GM13976 (cell line): ENCODE measurements around the gene CYP2B6.

Experiments used
- DNase-seq: peaks from one replicate; pipeline ENCODE4 v3.0.0; 2012; ENCODE audit warnings: low spot score
- in situ Hi-C: fragments of 300-500 bp; cut with MboI; formaldehyde crosslinking; loops from one replicate; pipeline ENCODE4 v1.12.0; 2022; ENCODE audit warnings: low sequenced_read_pairs, mixed read lengths, inconsistent platforms; ENCODE audit not compliant: unreplicated experiment
- TF ChIP-seq, protein P1 (sequence below): IDR thresholded peaks from 2 replicates; pipeline ENCODE4 v1.5.1; 2012; ENCODE audit warnings: borderline replicate concordance, mild to moderate bottlenecking; ENCODE audit not compliant: insufficient read depth; ENCODE audit errors: extremely low read depth, missing control alignments, control extremely low read depth

Gene CYP2B6

DNA sequence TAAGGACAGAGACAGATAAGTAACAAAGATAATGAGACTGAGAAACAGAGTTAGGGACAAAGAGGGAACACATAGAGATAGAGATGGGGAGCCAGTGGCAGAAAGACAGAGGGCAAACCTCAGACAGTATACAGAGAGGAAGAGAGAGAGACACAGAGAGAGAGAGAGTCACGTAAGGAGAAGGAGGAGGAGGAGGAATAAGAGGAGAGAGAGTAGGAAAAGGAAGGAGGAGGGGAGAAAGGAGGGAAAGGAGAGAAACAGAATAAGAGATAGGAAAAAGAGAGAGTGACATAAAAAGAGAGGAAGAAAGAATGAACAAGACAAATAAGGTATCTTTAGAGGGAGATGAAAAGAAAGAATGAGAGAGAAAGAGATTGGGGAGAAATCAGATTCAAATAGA, 23.6 kb downstream of the CYP2B6 start:
- in situ Hi-C loops, result no loop called here
- no peak for DNase-seq
- TF ChIP-seq, protein P1, sequence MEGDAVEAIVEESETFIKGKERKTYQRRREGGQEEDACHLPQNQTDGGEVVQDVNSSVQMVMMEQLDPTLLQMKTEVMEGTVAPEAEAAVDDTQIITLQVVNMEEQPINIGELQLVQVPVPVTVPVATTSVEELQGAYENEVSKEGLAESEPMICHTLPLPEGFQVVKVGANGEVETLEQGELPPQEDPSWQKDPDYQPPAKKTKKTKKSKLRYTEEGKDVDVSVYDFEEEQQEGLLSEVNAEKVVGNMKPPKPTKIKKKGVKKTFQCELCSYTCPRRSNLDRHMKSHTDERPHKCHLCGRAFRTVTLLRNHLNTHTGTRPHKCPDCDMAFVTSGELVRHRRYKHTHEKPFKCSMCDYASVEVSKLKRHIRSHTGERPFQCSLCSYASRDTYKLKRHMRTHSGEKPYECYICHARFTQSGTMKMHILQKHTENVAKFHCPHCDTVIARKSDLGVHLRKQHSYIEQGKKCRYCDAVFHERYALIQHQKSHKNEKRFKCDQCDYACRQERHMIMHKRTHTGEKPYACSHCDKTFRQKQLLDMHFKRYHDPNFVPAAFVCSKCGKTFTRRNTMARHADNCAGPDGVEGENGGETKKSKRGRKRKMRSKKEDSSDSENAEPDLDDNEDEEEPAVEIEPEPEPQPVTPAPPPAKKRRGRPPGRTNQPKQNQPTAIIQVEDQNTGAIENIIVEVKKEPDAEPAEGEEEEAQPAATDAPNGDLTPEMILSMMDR, result no peak

DNA sequence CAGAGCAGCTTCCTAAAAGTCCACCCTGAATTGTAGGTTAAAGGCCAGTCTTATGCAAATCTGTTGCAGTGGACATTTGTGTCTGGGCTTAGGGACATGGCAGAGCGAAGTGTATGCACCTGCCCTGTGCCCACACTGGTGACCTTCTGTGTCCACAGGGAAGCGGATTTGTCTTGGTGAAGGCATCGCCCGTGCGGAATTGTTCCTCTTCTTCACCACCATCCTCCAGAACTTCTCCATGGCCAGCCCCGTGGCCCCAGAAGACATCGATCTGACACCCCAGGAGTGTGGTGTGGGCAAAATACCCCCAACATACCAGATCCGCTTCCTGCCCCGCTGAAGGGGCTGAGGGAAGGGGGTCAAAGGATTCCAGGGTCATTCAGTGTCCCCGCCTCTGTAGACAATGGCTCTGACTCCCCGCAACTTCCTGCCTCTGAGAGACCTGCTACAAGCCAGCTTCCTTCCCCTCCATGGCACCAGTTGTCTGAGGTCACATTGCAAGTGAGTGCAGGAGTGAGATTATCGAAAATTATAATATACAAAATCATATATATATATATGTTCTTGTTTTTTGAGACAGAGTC, 25.5 kb downstream of the CYP2B6 start:
- in situ Hi-C loops, result no loop called here
- no peak for DNase-seq
- TF ChIP-seq, protein P1, result no peak

DNA sequence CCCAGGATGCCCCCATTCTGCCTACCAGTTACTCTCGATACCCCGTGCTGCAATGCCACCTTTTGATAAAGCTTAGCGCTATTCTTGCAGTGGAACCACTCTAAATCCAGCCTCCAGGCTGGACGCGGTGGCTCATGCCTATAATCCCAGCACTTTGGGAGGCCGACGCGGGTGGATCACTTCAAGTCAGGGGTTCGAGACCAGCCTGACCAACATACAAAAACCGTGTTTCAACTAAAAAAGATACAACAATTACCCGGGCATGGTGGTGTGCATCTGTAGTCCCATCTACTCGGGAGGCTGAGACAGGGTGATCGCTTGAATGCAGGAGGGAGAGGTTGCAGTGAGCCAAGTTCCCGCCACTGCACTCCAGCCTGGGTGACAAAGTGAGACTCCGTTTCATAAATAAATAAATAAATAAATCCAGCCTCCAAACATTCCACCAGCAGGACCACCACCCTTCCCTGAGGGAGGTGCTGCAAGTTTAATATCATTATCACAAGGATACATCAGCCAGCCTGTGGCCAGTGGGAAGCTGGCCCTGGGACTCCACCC, 27.7 kb downstream of the CYP2B6 start:
- in situ Hi-C loops, result no loop called here
- TF ChIP-seq, protein P1, result no peak
- no peak for DNase-seq

DNA sequence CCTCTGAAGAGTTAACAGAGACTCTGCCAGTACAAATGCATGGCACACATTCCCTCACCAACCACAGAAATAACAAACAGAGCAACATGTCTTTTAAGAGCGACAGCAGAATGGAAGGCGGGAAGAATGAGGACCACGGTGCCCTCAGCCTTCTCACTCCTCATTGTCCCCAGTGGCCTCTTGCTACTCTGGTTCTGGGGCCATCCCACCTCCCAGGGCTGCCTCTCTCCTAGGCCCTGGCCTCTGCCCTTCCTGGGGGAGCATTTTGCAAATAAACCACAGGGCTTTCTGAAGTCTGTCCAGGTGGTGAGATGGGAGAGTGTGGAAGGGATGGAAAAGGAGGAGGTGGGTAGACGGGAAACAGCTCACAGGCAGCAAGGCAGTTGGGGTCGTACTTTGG, 28.3 kb downstream of the CYP2B6 start:
- in situ Hi-C loops, result no loop called here
- TF ChIP-seq, protein P1, result no peak
- no peak for DNase-seq

DNA sequence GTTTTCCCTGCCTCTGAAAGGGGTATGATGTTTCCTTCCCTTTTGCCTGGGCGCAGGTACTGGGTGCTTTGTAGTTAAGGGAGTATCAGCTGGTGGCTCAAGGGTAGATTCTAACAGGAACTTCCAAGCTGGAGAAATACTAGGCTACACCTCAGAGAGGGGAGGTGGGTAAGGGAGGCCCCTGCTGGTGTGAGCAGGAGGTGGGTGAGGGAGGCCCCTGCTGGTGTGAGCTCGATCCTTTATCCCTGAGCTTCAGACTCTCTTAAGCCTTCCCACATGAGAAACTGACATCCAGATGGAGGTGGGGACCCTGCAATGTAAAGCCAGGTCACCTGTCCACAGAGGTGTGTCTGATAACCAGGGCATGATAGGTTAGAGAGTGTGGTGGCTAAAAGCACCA, 32.1 kb downstream of the CYP2B6 start:
- TF ChIP-seq, protein P1, result no peak
- in situ Hi-C loops, result no loop called here
- DNase-seq, result no peak

DNA sequence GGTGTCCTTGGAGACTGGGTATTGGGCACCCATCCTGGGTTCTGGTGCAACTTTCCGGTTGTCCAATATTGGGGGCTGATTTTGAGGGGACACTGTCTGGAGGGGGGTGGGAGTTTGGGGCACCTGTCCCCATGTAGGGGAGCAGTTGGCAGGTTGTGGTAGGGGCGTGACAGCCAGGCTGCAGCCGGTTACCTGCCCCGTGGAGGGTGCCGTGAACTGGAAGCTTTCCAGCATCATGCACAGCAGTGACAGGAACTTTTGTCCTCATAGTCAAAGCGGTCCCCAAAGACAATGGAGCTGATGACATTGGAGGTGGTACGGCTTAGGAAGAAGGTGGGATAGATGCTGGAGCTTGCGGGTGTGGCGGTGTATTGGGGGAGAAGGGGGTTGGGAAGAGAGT, 34.3 kb downstream of the CYP2B6 start:
- in situ Hi-C loops, result no loop called here
- TF ChIP-seq, protein P1, result no peak
- DNase-seq, result no peak

DNA sequence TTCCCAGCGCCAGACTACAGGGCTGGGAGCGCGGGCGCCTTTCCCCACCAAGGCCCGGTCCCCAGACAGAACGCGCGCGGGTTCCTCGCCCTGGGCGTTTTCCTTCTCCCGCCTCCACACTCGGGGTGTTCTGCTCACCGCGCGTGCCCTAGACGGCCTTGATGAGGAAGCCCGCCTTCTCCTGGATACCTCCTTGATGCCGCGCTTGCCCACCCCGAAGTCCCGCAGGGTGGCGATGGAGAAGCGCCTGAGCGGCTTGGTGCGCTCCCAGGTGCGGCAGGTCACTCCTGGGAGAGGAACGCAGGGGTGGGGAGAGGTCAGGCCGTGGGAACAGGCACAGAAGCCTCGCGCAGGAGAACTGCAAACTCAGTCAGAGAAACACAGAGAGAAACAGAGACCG, 34.8 kb downstream of the CYP2B6 start:
- DNase-seq, result no peak
- in situ Hi-C loops, result no loop called here
- TF ChIP-seq, protein P1, result no peak
